ENCODE results near the gene ONECUT3.

DNA sequence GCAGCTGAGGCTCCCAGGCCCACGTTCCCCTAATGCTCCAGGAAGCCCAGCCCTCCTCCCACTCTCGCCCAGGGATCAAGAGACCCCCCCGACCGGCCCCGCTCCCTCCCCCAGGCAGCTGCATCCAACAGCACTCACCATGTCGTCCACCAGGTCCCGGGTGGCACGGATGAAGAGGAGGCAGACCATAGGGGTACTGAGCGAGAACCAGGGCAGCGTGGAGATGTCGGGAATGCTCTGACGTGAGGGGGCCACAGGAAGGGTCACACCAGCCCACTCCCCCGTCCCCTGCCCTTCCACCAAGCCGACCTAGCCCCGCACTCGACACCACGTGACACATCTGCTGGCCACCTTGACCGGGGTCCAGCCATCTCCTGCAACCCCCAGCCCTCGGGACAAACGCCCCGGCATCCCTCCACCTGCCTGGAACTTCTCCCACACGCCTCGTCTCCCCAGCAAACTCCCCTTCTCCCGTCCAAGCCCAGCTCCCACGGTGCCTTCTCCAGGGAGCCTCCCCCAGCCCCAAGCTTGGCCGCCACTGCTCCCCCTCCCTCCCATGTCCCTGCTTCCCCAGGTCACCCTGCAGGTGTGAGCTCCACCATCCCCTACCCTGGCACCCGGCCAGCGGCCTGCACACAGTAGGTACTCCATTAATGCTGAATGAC, 53.9 kb downstream of the ONECUT3 start:
- no peak for TF ChIP-seq EP300 (IDR thresholded peaks at IDR 0.05; ENCODE audit: low read length)
- no peak for TF ChIP-seq ZNF224 (CRISPR knock-in tag; IDR thresholded peaks at IDR 0.05)
- TF ChIP-seq, protein P1, sequence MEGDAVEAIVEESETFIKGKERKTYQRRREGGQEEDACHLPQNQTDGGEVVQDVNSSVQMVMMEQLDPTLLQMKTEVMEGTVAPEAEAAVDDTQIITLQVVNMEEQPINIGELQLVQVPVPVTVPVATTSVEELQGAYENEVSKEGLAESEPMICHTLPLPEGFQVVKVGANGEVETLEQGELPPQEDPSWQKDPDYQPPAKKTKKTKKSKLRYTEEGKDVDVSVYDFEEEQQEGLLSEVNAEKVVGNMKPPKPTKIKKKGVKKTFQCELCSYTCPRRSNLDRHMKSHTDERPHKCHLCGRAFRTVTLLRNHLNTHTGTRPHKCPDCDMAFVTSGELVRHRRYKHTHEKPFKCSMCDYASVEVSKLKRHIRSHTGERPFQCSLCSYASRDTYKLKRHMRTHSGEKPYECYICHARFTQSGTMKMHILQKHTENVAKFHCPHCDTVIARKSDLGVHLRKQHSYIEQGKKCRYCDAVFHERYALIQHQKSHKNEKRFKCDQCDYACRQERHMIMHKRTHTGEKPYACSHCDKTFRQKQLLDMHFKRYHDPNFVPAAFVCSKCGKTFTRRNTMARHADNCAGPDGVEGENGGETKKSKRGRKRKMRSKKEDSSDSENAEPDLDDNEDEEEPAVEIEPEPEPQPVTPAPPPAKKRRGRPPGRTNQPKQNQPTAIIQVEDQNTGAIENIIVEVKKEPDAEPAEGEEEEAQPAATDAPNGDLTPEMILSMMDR (IDR thresholded peaks at IDR 0.05 in 2 of 3, conservative IDR thresholded peaks at IDR 0.05 in 1 of 3; ENCODE audit: insufficient read depth in 2 of 3, low read depth in 1 of 3, low read length in 3 of 3) = no peak
- TF ChIP-seq POLR2A (conservative IDR thresholded peaks at IDR 0.05) = no peak
- TF ChIP-seq EZH2 (IDR thresholded peaks at IDR 0.05; ENCODE audit: borderline replicate concordance, low read depth, low read length) = no peak
- no peak for TF ChIP-seq DMBX1 (CRISPR knock-in tag; IDR thresholded peaks at IDR 0.05; ENCODE audit: borderline replicate concordance)
- TF ChIP-seq CXXC5 (CRISPR knock-in tag; IDR thresholded peaks at IDR 0.05) = no peak
- TF ChIP-seq ZNF445 (CRISPR knock-in tag; IDR thresholded peaks at IDR 0.05; ENCODE audit: low read depth) = no peak
- TF ChIP-seq HMGXB4 (CRISPR knock-in tag; IDR thresholded peaks at IDR 0.05) = no peak
- TF ChIP-seq TAF1 (IDR thresholded peaks at IDR 0.05; ENCODE audit: control insufficient read depth, extremely low read depth, insufficient read depth, low read length, severe bottlenecking) = no peak
- TF ChIP-seq MGA (IDR thresholded peaks at IDR 0.05) = no peak
